HEK293 (cell line): Measurements from ENCODE around the gene FUBP3.

ENCODE experiments used
- KLF7 ChIP-seq: fragments of 450-650 bp; formaldehyde crosslinking; IDR thresholded peaks from 2 replicates; pipeline ENCODE4 v1.5.1; 2016; ENCODE audit warnings: missing biosample characterization, missing genetic modification characterization, borderline replicate concordance
- ZBTB48 ChIP-seq: fragments of 450-650 bp; formaldehyde crosslinking; IDR thresholded peaks from 2 replicates; pipeline ENCODE4 v1.5.1; 2016; ENCODE audit warnings: missing biosample characterization, missing genetic modification characterization
- ZNF549 ChIP-seq: fragments of 450-650 bp; IDR thresholded peaks from 2 replicates; pipeline ENCODE4 v1.5.1; 2018; ENCODE audit warnings: missing biosample characterization, missing genetic modification characterization, mild to moderate bottlenecking, inconsistent platforms, moderate library complexity
- ZNF560 ChIP-seq: fragments of 450-650 bp; formaldehyde crosslinking; IDR thresholded peaks from 2 replicates; pipeline ENCODE4 v1.5.1; 2017; ENCODE audit warnings: missing biosample characterization, missing genetic modification characterization, borderline replicate concordance
- TF ChIP-seq, protein P1 (sequence below): fragments of 450-650 bp; formaldehyde crosslinking; IDR thresholded peaks from 2 replicates; pipeline ENCODE4 v1.5.1; 2016; ENCODE audit warnings: missing biosample characterization, missing genetic modification characterization

DNA sequence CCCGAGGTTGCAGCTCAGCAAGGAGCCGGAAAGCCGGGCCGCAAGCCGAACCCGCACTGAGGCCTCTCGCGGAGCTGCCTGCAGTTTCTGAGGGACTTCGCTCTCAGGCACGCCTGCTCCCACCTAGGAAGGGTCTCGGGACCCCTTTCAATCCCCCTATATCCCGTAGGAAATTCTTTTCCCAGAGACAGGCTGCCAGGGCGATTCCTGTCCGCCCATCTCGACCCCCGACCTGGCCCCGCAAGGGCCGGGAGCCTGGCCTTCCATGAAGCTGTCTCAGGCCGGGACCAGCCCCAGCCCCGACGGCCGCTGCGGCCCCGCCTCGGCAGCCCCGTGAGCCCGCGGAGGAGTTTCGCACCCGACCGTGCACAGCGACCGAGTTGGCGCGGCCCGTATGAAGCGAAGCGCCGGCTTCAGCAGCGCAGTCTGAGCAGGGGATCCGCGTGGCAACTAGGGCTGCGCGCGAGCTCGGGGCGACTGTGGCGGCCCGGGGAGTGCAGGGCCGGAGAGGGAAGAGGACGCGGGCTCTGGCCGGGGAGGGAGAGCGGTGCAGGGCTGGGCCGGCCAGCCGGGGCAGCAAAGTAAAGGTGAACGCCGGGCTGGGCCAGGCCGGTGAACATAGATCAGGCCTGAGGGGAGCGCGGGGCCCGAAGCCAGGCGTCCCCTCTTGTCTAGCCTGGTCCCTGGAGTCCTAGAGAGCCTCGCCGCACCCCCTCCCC, 84.0 kb downstream of the FUBP3 start:
- TF ChIP-seq, protein P1, sequence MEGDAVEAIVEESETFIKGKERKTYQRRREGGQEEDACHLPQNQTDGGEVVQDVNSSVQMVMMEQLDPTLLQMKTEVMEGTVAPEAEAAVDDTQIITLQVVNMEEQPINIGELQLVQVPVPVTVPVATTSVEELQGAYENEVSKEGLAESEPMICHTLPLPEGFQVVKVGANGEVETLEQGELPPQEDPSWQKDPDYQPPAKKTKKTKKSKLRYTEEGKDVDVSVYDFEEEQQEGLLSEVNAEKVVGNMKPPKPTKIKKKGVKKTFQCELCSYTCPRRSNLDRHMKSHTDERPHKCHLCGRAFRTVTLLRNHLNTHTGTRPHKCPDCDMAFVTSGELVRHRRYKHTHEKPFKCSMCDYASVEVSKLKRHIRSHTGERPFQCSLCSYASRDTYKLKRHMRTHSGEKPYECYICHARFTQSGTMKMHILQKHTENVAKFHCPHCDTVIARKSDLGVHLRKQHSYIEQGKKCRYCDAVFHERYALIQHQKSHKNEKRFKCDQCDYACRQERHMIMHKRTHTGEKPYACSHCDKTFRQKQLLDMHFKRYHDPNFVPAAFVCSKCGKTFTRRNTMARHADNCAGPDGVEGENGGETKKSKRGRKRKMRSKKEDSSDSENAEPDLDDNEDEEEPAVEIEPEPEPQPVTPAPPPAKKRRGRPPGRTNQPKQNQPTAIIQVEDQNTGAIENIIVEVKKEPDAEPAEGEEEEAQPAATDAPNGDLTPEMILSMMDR (tag by site-specific recombination) = no peak
- no peak for TF ChIP-seq ZNF560
- no peak for TF ChIP-seq ZBTB48
- no peak for TF ChIP-seq KLF7 (tag by site-specific recombination)
- no peak for TF ChIP-seq ZNF549 (tag by site-specific recombination)
